OCI-LY1 (cell line): ENCODE measurements around the gene CTNNA3.

Source experiments
- H2AFZ ChIP-seq: fragments of 200-600 bp; sonication (generic), shearing (Covaris generic); 2 replicates; pipeline ENCODE4 v1.6.0; 2014; ENCODE audit warnings: antibody characterized with exemption, mild to moderate bottlenecking, low read length
- H3F3A ChIP-seq: fragments of 200-600 bp; sonication (generic), shearing (Covaris generic); 2 replicates; pipeline ENCODE4 v1.6.0; 2014; ENCODE audit warnings: mild to moderate bottlenecking, antibody characterized with exemption, low read length, moderate library complexity; ENCODE audit not compliant: insufficient read depth
- H3K27ac ChIP-seq: fragments of 200-600 bp; sonication (generic); 2 replicates; pipeline ENCODE4 v1.5.1; 2014; ENCODE audit warnings: low read length, mixed run types, mild to moderate bottlenecking, low read depth; ENCODE audit not compliant: poor library complexity, severe bottlenecking
- H3K27me3 ChIP-seq: fragments of 200-600 bp; sonication (generic); 2 replicates; pipeline ENCODE4 v1.6.0; 2014; ENCODE audit warnings: antibody characterized with exemption, mild to moderate bottlenecking, low read length, moderate library complexity; ENCODE audit not compliant: insufficient read depth
- H3K36me3 ChIP-seq: fragments of 200-600 bp; sonication (generic); 2 replicates; pipeline ENCODE4 v1.6.1; 2014; ENCODE audit warnings: mild to moderate bottlenecking, antibody characterized with exemption, low read length, moderate library complexity, mixed read lengths; ENCODE audit not compliant: insufficient read depth
- H3K4me1 ChIP-seq: fragments of 200-600 bp; sonication (generic); 2 replicates; pipeline ENCODE4 v1.5.1; 2014; ENCODE audit warnings: mild to moderate bottlenecking, low read length, moderate library complexity; ENCODE audit not compliant: insufficient read depth, severe bottlenecking
- H3K4me2 ChIP-seq: fragments of 200-600 bp; sonication (generic), shearing (Covaris generic); 2 replicates; pipeline ENCODE4 v1.6.1; 2014; ENCODE audit warnings: low read length
- H3K4me3 ChIP-seq: fragments of 200-600 bp; sonication (generic); 2 replicates; pipeline ENCODE4 v1.5.1; 2014; ENCODE audit warnings: low read length, low read depth, mild to moderate bottlenecking, mixed read lengths; ENCODE audit not compliant: poor library complexity, severe bottlenecking
- H3K79me2 ChIP-seq: fragments of 200-600 bp; shearing (Covaris generic); 2 replicates; pipeline ENCODE4 v1.6.1; 2016; ENCODE audit warnings: mixed run types, low read length, mixed read lengths; ENCODE audit not compliant: insufficient read depth
- H3K9ac ChIP-seq: fragments of 200-600 bp; sonication (generic), shearing (Covaris generic); 2 replicates; pipeline ENCODE4 v1.6.1; 2014; ENCODE audit warnings: mild to moderate bottlenecking, low read length, mixed read lengths
- H3K9me2 ChIP-seq: fragments of 200-600 bp; sonication (generic), shearing (Covaris generic); 2 replicates; pipeline ENCODE4 v1.6.1; 2014; ENCODE audit warnings: low read depth, mild to moderate bottlenecking, low read length, mixed read lengths
- H3K9me3 ChIP-seq: fragments of 200-600 bp; shearing (Covaris generic); 2 replicates; pipeline ENCODE4 v1.6.1; 2014; ENCODE audit warnings: low read length, mixed read lengths
- H4K20me1 ChIP-seq: fragments of 200-600 bp; sonication (generic), shearing (Covaris generic); 2 replicates; pipeline ENCODE4 v1.6.0; 2016; ENCODE audit warnings: mild to moderate bottlenecking, low read length; ENCODE audit not compliant: insufficient read depth
- EZH2 ChIP-seq: fragments of 200-600 bp; sonication (generic), shearing (Covaris generic); IDR thresholded peaks from 2 replicates; pipeline ENCODE4 v1.8.0; 2017; ENCODE audit warnings: borderline replicate concordance, mixed run types, mild to moderate bottlenecking, antibody characterized with exemption, low read length, moderate library complexity, mixed read lengths
- TF ChIP-seq, protein P1 (sequence below): fragments of 200-600 bp; sonication (generic), shearing (Covaris generic); IDR thresholded peaks from 2 replicates; pipeline ENCODE4 v1.5.1; 2017; ENCODE audit warnings: mild to moderate bottlenecking, antibody characterized with exemption, low read length, moderate library complexity, mixed read lengths

Gene CTNNA3

GRCh38 chr10:66958466-66958865, 737.5 kb downstream of the CTNNA3 start:
- Histone ChIP-seq H4K20me1 (no peaks in the 10 kb centered on the region), H3K4me3 (no peak overlapping the region), H3K36me3 (no peaks in the 10 kb centered on the region), H3K27me3 (no peaks in the 10 kb centered on the region), H3K9ac (no peak overlapping the region), H3K9me3 (no peaks in the 10 kb centered on the region), H3K27ac (no peak overlapping the region), H3F3A (no peaks in the 10 kb centered on the region), H3K4me2 (no peak overlapping the region), H3K9me2 (no peaks in the 10 kb centered on the region), H3K4me1 (no peaks in the 10 kb centered on the region), H3K79me2 (no peaks in the 10 kb centered on the region), H2AFZ (no peak overlapping the region)
- TF ChIP-seq, protein P1, sequence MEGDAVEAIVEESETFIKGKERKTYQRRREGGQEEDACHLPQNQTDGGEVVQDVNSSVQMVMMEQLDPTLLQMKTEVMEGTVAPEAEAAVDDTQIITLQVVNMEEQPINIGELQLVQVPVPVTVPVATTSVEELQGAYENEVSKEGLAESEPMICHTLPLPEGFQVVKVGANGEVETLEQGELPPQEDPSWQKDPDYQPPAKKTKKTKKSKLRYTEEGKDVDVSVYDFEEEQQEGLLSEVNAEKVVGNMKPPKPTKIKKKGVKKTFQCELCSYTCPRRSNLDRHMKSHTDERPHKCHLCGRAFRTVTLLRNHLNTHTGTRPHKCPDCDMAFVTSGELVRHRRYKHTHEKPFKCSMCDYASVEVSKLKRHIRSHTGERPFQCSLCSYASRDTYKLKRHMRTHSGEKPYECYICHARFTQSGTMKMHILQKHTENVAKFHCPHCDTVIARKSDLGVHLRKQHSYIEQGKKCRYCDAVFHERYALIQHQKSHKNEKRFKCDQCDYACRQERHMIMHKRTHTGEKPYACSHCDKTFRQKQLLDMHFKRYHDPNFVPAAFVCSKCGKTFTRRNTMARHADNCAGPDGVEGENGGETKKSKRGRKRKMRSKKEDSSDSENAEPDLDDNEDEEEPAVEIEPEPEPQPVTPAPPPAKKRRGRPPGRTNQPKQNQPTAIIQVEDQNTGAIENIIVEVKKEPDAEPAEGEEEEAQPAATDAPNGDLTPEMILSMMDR = no peak
- TF ChIP-seq EZH2 = no peak

GRCh38 chr10:66951896-66952295, 744.1 kb downstream of the CTNNA3 start:
- H3K4me1 ChIP-seq = no peaks in the 10 kb centered on the region
- H3K9me2 ChIP-seq = no peaks in the 10 kb centered on the region
- no peaks in the 10 kb centered on the region for H3K9me3 ChIP-seq
- no peaks in the 10 kb centered on the region for H4K20me1 ChIP-seq
- no peak overlapping the region for H3K4me2 ChIP-seq
- no peak overlapping the region for H3K4me3 ChIP-seq
- no peak overlapping the region for H3K9ac ChIP-seq
- no peaks in the 10 kb centered on the region for H3K79me2 ChIP-seq
- H2AFZ ChIP-seq = no peak overlapping the region
- H3K27ac ChIP-seq = no peak overlapping the region
- no peaks in the 10 kb centered on the region for H3K36me3 ChIP-seq
- no peaks in the 10 kb centered on the region for H3K27me3 ChIP-seq
- H3F3A ChIP-seq = no peaks in the 10 kb centered on the region
- TF ChIP-seq EZH2 = no peak
- TF ChIP-seq, protein P1 = no peak

- H3K27me3 ChIP-seq = no peaks in the 10 kb centered on the region
- no peaks in the 10 kb centered on the region for H4K20me1 ChIP-seq
- TF ChIP-seq, protein P1 = no peak
- TF ChIP-seq EZH2 = no peak
- no peaks in the 10 kb centered on the region for H3K4me1 ChIP-seq
- no peaks in the 10 kb centered on the region for H3K79me2 ChIP-seq
- no peaks in the 10 kb centered on the region for H3F3A ChIP-seq
- no peak overlapping the region for H3K4me2 ChIP-seq
- H3K9me3 ChIP-seq = no peaks in the 10 kb centered on the region
- H3K36me3 ChIP-seq = no peaks in the 10 kb centered on the region
- H3K27ac ChIP-seq = no peak overlapping the region
- no peaks in the 10 kb centered on the region for H3K9me2 ChIP-seq
- H3K9ac ChIP-seq = no peak overlapping the region
- no peak overlapping the region for H2AFZ ChIP-seq
- no peak overlapping the region for H3K4me3 ChIP-seq
Observed at GRCh38 chr10:66943590-66943989, 752.4 kb downstream of the CTNNA3 start.
